Measurements from ENCODE around the gene GAL3ST2.
"Not testable (repeated sequence)": the region's sequence is repeated elsewhere in the genome, so short reads cannot be mapped to it uniquely, and the experiment has no call there.

GRCh38 chr2:241743008-241743407, 33.6 kb upstream of the GAL3ST2 start:
- TF ChIP-seq POLR2A (IDR thresholded peaks at IDR 0.05; ENCODE audit: control extremely low read depth in 1 of 2, low read depth in 2 of 2, low read length in 2 of 2); CREB1 (IDR thresholded peaks at IDR 0.05); EZH2 (IDR thresholded peaks at IDR 0.05; ENCODE audit: low read depth, low read length, severe bottlenecking); NRF1 (IDR thresholded peaks at IDR 0.05; ENCODE audit: low read depth, low read length); CTCF (IDR thresholded peaks at IDR 0.05; ENCODE audit: control extremely low read depth in 1 of 3, insufficient read depth in 1 of 3, low read depth in 1 of 3, low read length in 3 of 3); CHD2 (IDR thresholded peaks at IDR 0.05; ENCODE audit: low read length); POLR2AphosphoS5 (IDR thresholded peaks at IDR 0.05; ENCODE audit: low read depth, low read length); YY1 (IDR thresholded peaks at IDR 0.05; ENCODE audit: low read depth, low read length): not testable (repeated sequence)

Data from H1 (cell line).